ENCODE data around the gene ERMP1. TPM values are rescaled to one million over a fixed set of nuclear protein-coding genes. Genes with fewer than 3 reads are reported as not detected.

Gene ERMP1
- total and polyA plus RNA-seq, 10 of the 15 experiments (the other 5 are each of a cell fraction or from before 2014, with no cell fraction given) = 2.4 to 42.1 (median 8.1) TPM

- ATAC-seq (no peak; the same call in 1 of the 3 replicates), DNase-seq (ENCODE audit: low read depth, low spot score) (no peak), FAIRE-seq (no peak)
- Histone ChIP-seq H3K79me2 (ENCODE audit: control insufficient read depth, insufficient read depth, low read length) (no peaks in the 10 kb centered on the region), H3K27ac (ENCODE audit: control insufficient read depth, insufficient read depth) (no peak overlapping the region), H3K4me1 (ENCODE audit: control insufficient read depth, insufficient read depth, low read length) (peaks cover 9% of the 10 kb centered on the region), H3K4me3 (no peak overlapping the region), H3K4me2 (ENCODE audit: control insufficient read depth, insufficient read depth) (no peak overlapping the region), H3K9me3 (replicated peaks; ENCODE audit: control insufficient read depth, insufficient read depth, low read length) (no peaks in the 10 kb centered on the region; the same call in 2 of the 3 replicates), H2AFZ (ENCODE audit: control insufficient read depth, low read depth, low read length) (no peak overlapping the region), H3K27me3 (replicated peaks in 1 of 2; ENCODE audit: control insufficient read depth in 2 of 2, insufficient read depth in 2 of 2, low read length in 1 of 2) (no peaks in the 10 kb centered on the region), H4K20me1 (ENCODE audit: control insufficient read depth, insufficient read depth) (no peaks in the 10 kb centered on the region; the same call in 1 of the 2 replicates), H3K9ac (ENCODE audit: control insufficient read depth, insufficient read depth, low read length) (no peak overlapping the region), H3K36me3 (ENCODE audit: control insufficient read depth in 2 of 2, insufficient read depth in 2 of 2, low read length in 1 of 2) (no peaks in the 10 kb centered on the region)
- ChIA-PET CTCF (interaction anchor here (0.6 to 1.4 kb wide), 4 partner anchors 11 to 448 kb away, joined by 3 to 4 read pairs (median 3); no protein-coding TSS in a partner anchor), RAD21 (ENCODE audit: unreplicated experiment) (interaction anchor here (1.0 to 1.3 kb wide), 2 partner anchors 14 to 27 kb away, joined by 3 read pairs; no protein-coding TSS in a partner anchor), SMC1A (ENCODE audit: uncharacterized antibody, unreplicated experiment) (interaction anchor here (0.6 to 1.4 kb wide), 6 partner anchors 12 to 31 kb away, joined by 3 to 5 read pairs (median 3); no protein-coding TSS in a partner anchor), POLR2A (interaction anchor here (0.5 to 1.8 kb wide), 3 partner anchors 11 to 49 kb away, joined by 3 to 4 read pairs (median 4); no protein-coding TSS in a partner anchor)
- no TSS peak for BruUV-seq (replicated peaks)
- in situ Hi-C loops (cut with MboI) (no loop called here), intact Hi-C loops (cut with micrococcal nuclease; ENCODE audit: unreplicated experiment) (no loop called here)
- TF ChIP-seq ZBTB33 (IDR thresholded peaks at IDR 0.05) (no peak), FOXK2 (IDR thresholded peaks at IDR 0.05) (no peak), YY1 (IDR thresholded peaks at IDR 0.05; ENCODE audit: low read depth, low read length) (no peak), EZH2 (IDR thresholded peaks at IDR 0.05; ENCODE audit: borderline replicate concordance, control insufficient read depth, low read depth, low read length) (no peak), POLR2AphosphoS2 (IDR thresholded peaks at IDR 0.05; ENCODE audit: low read depth, low read length) (no peak), ZNF622 (IDR thresholded peaks at IDR 0.05) (no peak), BCL11A (IDR thresholded peaks at IDR 0.05; ENCODE audit: low read depth, low read length) (no peak), MEF2B (IDR thresholded peaks at IDR 0.05; ENCODE audit: partially characterized antibody, poor library complexity, severe bottlenecking) (no peak), CBFB (IDR thresholded peaks at IDR 0.05; ENCODE audit: low read depth) (no peak), NFYB (IDR thresholded peaks at IDR 0.05; ENCODE audit: insufficient read depth, low read depth, low read length) (no peak), MLLT1 (IDR thresholded peaks at IDR 0.05) (no peak), SIX5 (IDR thresholded peaks at IDR 0.05; ENCODE audit: low read depth, low read length, severe bottlenecking) (no peak), PRDM15 (CRISPR knock-in tag; IDR thresholded peaks at IDR 0.05) (no peak)
- TF ChIP-seq, protein P1, sequence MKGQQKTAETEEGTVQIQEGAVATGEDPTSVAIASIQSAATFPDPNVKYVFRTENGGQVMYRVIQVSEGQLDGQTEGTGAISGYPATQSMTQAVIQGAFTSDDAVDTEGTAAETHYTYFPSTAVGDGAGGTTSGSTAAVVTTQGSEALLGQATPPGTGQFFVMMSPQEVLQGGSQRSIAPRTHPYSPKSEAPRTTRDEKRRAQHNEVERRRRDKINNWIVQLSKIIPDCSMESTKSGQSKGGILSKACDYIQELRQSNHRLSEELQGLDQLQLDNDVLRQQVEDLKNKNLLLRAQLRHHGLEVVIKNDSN (IDR thresholded peaks at IDR 0.05; ENCODE audit: borderline replicate concordance, extremely low read length, insufficient read depth, low read depth, low read length) = no peak
Measured at GRCh38 chr9:5857928-5858327, 25.0 kb upstream of the ERMP1 start.

All from GM12878 (cell line).